ENCODE results near the gene HRAS. TPM values are rescaled to one million over a fixed set of nuclear protein-coding genes. Genes with fewer than 3 reads are reported as not detected.
A peak's percentile ranks its signal among the peaks of the same experiment; 100 is the strongest.

The HRAS gene
- total RNA-seq, 1 experiment from 2014 or later: 128 TPM

GRCh38 chr11:512761-513595 lies 22.4 kb downstream of the HRAS start:
- CTCF ChIA-PET: no interaction called here
- intact Hi-C loops (cut with micrococcal nuclease): no loop called here

GRCh38 chr11:508956-509355 lies 26.4 kb downstream of the HRAS start:
- H3K4me2 ChIP-seq (ENCODE audit: low read length): no peak overlapping the region
- peaks cover 12% of the 10 kb centered on the region for H3K4me1 ChIP-seq (ENCODE audit: insufficient read depth, low read length)
- intact Hi-C loops (cut with micrococcal nuclease): loop anchor here (5.0 kb wide), 1 partner anchor 42 kb away; no protein-coding TSS in a partner anchor
- H3K9ac ChIP-seq (ENCODE audit: low read length): no peak overlapping the region
- ATAC-seq: no peak
- no peak for TF ChIP-seq EZH2phosphoT487 (IDR thresholded peaks at IDR 0.05; ENCODE audit: borderline replicate concordance, low read length)
- TF ChIP-seq EZH2 (IDR thresholded peaks at IDR 0.05; ENCODE audit: low read length, unreplicated experiment): no peak
- TF ChIP-seq CTCF (conservative IDR thresholded peaks at IDR 0.05; ENCODE audit: low read depth, low read length): no peak
- H3K4me3 ChIP-seq (ENCODE audit: low read length): no peak overlapping the region
- POLR2A ChIA-PET (ENCODE audit: unreplicated experiment): no interaction called here
- CTCF ChIA-PET: no interaction called here
- no peaks in the 10 kb centered on the region for H3K9me2 ChIP-seq (replicated peaks; ENCODE audit: low read length)
- TSS peak; percentile 28 for BruUV-seq (replicated peaks)
- no peaks in the 10 kb centered on the region for H3K27me3 ChIP-seq (ENCODE audit: low read length)
- no peaks in the 10 kb centered on the region for H3F3A ChIP-seq (ENCODE audit: low read length, unreplicated experiment)
- no peak for DNase-seq
- H2AFZ ChIP-seq (ENCODE audit: low read length): no peak overlapping the region
- H3K79me2 ChIP-seq (ENCODE audit: low read length): peaks cover 34% of the 10 kb centered on the region
- H3K27ac ChIP-seq (ENCODE audit: low read length): no peak overlapping the region
- no peaks in the 10 kb centered on the region for H3K9me3 ChIP-seq (ENCODE audit: low read length)
- H3K36me3 ChIP-seq (ENCODE audit: low read depth, low read length): peaks cover 3% of the 10 kb centered on the region; the same call in 1 of the 2 replicates
- no peaks in the 10 kb centered on the region for H4K20me1 ChIP-seq (ENCODE audit: low read length)

More at GRCh38 chr11:512761-513595, 22.4 kb downstream of the HRAS start:
- Histone ChIP-seq H3K4me1 (ENCODE audit: insufficient read depth, low read length) (no peaks in the 10 kb centered on the region), H3K4me2 (ENCODE audit: low read length) (no peak overlapping the region), H3K36me3 (ENCODE audit: low read depth, low read length) (peaks cover 5% of the 10 kb centered on the region), H3K27ac (ENCODE audit: low read length) (no peak overlapping the region), H3K4me3 (ENCODE audit: low read length) (no peak overlapping the region), H3K9me2 (replicated peaks; ENCODE audit: low read length) (no peaks in the 10 kb centered on the region), H3F3A (ENCODE audit: low read length, unreplicated experiment) (no peaks in the 10 kb centered on the region), H3K79me2 (ENCODE audit: low read length) (peaks cover 5% of the 10 kb centered on the region), H3K9ac (ENCODE audit: low read length) (no peak overlapping the region), H3K9me3 (ENCODE audit: low read length) (no peaks in the 10 kb centered on the region), H3K27me3 (ENCODE audit: low read length) (no peaks in the 10 kb centered on the region), H2AFZ (ENCODE audit: low read length) (no peak overlapping the region), H4K20me1 (ENCODE audit: low read length) (no peaks in the 10 kb centered on the region)
- ATAC-seq (no peak), DNase-seq (no peak)
- TF ChIP-seq CTCF (conservative IDR thresholded peaks at IDR 0.05; ENCODE audit: low read depth, low read length) (no peak), EZH2 (IDR thresholded peaks at IDR 0.05; ENCODE audit: low read length, unreplicated experiment) (no peak), EZH2phosphoT487 (IDR thresholded peaks at IDR 0.05; ENCODE audit: borderline replicate concordance, low read length) (no peak)
- BruUV-seq (replicated peaks): no TSS peak
- POLR2A ChIA-PET (ENCODE audit: unreplicated experiment): no interaction called here
